ENCODE measurements around the gene ZNF143.
"Not testable (repeated sequence)": the region's sequence is repeated elsewhere in the genome, so short reads cannot be mapped to it uniquely, and the experiment has no call there.

The ZNF143 gene

DNA sequence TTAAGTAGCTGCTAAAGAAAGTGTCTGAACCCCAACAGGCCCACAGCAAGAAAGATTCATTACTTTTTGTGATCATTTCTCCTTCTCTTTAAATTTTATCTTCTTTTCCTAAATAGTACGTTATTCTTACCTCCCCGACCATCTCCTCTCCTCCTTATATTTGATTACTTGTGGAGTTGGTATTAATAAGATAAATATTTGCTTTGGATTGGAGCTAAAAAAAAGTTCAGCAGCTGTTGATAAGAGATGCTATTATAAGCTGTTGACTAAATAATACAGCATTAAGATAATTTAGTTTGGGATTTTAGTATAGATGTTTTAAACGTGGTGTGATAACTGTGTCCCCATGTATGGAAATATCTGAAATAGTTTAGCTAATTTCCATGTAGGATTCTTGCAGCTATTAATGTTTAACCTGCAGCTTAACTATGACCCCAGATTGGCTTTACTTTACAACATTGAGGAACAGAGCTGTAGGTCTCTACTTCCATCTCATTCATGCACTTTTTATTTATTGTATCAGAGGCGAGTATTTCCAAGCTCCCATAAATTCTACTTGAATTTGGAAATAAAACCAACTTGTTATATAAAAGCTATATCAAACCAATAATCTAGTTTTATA is 37.8 kb downstream of the ZNF143 start:
- no peak for DNase-seq

DNA sequence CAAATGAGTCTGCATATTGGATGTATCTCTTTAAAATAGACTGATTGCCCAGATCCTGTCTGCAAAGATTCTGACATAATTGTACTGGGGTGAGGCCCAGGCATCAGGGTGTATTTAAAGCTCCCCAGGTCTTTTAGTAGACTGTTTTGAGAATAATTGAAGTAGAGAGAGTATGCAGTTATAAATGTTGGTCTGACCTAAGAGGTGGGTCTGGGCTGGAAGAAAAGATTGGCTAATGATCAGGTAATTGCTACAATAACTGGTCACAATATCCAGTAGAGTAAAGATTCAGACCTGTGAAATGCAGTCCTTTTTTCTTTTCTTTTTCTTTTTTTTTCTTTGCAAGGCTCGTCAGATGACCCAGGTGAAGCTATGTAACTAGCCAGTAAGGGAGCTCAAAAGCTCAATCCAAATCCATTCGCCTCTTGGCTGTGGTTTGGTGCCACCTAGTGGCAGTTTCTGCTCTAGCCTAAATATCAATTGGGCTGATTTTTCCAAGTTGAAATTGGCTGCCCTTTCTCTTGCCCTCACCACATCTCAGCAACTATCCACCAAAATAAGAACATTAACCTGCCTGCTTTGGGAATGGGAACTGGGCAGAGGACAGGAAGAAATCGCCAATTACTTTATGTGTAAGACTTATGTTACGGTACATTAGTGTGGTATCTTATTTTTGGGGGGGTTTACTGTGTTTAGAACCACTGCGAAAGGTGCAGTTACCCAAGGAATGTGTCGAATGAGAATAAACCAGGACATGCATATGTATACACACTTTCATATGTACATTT is 45.9 kb downstream of the ZNF143 start:
- DNase-seq, result peak; percentile 71

DNA sequence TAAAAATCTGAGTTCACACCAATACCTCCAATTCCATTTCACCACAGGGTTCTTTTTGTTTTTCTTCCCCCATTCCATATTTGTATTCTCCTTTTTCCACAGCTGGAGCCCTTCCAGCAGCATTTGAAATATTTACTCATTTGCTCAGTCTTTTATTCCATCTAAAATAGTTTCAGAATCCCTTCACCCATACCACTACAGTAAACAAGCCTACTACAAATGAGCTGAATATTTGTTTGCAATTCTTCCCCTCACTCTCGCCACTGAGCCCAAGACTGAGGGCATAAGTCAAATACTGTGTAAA is 46.4 kb downstream of the ZNF143 start:
- no peak for DNase-seq

DNA sequence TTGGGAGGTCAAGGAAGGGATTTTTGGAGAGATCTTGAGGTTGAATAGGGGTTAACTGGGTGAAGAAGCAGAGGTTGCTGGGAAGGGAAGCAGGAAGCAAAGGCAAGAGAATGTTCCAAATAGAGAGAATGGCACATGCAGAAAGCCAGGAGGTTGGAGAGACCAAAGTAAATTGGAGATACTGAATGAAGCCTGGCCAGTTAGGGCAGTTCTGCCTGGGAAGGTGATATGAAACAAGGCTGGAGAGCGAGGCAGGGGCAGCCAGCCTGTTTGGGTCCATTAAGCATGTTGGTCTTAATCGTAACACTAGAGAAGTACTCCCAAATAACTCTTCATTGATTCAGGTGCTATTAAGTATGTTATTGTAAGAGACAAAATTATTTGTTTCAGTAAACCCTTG is 48.2 kb downstream of the ZNF143 start:
- DNase-seq, result no peak

DNA sequence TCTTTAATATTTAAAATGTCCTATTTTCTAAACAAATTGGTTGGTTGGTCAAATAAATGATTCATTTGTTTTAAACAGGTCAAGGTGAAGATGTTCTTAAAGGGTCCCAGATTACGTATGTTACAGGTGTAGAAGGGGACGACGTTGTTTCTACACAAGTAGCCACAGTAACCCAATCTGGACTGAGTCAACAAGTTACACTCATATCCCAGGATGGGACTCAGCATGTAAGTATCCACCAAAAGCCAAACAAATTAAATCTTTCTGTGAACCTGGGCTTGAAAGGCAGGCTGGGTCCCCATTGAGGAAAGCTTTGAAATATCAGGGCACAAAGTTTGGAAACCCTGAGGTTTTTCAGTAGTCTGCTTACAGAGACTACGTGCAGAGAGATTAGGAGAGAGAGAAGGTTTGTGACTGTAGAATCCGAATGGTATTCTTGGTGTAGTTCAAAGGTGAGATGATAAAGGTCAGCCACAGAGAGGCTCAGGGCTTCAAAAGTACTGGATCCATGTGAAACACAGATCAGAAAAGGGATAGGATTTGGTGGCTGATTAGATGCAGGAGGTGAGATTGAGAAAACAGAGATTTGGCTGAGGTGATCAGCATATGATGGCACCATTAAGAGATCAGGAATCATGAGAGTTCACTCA is 51.7 kb downstream of the ZNF143 start:
- no peak for DNase-seq

DNA sequence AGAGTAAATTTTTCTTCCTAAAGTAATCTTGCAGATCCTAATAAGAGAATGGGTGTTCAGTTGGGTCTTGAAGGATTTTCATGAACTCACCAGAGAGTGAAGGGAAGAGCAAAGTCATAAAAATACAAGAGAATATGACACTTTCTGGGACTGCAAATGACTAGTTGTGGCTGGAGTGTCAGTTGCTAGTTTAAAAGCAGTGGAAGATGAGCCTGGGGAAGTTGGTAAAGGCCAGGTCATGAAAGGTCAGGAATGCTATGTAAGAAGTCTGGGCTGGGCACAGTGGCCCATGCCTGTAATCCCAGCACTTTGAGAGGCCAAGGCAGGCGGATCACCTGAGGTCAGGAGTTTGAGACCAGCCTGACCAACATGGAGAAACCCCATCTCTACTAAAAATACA is 53.8 kb downstream of the ZNF143 start:
- DNase-seq, result not testable (repeated sequence)

DNA sequence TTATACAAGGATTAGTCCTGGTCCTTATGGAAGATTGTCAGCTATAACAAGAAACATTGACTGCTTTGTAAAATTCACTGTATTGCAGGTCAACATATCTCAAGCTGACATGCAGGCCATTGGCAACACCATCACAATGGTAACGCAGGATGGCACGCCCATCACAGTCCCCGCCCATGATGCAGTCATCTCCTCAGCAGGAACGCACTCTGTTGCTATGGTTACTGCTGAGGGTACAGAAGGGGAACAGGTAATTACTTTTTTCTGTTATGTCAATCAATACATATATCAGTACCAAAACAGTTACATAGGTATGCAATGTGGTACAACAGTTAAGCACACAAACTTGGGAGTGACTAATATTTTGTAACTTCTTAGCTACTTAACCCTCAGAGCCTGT is 55.3 kb downstream of the ZNF143 start:
- DNase-seq, result no peak

DNA sequence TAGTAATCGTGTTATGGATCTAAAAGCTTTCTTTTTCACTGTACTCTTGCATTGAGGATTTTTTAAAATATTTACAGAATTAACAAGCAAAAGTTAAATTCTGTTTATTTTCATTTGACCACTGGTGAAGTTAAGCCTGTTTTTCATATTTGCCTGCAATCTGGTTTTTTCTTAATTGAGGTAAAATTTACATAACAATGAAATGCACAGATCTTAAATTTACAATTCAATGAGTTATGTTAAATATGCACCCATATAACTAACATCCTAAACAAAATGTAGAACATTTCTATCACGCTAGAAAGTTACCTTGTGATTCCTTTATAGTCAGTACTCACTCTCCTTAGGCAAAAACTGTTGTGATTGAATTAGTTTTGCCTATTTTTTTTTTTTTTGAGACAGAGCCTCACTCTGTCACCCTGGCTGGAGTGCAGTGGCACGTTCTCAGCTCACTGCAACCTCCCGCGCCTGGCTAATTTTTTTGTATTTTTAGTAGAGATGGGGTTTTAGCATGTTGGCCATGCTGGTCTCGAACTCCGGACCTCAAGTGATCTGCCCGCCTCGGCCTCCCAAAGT is 58.1 kb downstream of the ZNF143 start:
- no peak for DNase-seq

DNA sequence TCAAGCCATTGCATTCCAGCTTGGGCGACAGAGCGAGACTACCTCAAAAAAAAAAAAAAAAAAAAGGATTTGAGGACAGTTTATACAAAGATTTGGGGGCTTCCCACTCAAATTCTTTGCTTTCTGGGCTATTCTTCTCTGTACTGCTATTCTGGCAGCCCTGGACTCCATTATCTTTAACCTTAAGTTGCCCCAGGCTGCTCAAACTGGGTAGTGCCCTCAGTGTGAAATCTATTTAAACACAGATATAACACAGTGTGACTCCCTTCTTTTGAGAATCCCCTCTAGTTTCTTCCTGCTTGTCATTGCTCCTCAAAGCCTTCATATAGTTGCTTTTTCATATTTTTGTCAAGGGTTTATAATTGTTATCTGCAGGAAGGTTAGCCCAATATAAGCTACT is 63.2 kb downstream of the ZNF143 start:
- no peak for DNase-seq

DNA sequence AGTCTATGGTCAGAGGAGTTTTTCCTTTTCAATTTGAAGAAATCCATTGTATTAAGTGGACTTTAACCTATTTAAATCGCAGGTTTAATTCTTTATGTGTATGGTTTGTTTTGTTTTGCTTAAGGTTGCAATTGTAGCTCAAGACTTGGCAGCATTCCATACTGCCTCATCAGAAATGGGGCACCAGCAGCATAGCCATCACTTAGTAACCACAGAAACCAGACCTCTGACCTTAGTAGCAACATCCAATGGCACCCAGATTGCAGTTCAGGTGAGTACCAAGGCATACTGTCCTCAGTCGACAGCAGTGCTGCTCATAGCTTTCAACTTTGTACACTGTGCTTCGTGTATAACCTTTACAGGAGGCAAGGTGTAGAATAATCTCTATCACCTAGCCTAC is 64.3 kb downstream of the ZNF143 start:
- DNase-seq, result no peak

DNA sequence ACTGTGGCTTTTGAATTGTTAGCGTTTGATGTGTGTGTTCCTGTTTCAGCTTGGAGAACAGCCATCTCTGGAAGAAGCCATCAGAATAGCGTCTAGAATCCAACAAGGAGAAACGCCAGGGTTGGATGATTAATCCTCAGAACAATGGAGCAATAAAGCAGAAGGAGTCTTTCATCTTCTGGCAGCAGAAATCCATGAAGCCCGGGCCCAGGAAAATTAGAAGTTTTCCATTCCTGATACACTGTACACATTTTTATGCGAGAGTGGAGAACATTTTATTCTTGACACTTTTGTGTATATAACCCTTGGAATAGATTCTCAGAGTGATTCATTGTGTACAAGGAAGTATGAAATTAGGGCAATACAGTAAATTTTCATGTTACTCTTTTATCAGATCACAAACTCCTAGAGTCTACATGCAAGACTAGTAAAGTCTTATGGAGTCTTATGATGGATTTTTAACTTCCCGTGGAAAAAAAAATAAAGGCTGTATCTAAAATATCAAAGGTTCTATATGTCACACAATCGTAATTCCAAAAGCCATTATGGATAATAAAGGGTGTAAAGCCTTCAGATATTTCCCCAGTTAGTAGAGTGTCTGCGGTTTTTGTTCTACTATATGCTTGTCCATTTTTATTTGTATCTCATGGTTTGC is 66.8 kb downstream of the ZNF143 start:
- no peak for DNase-seq

DNA sequence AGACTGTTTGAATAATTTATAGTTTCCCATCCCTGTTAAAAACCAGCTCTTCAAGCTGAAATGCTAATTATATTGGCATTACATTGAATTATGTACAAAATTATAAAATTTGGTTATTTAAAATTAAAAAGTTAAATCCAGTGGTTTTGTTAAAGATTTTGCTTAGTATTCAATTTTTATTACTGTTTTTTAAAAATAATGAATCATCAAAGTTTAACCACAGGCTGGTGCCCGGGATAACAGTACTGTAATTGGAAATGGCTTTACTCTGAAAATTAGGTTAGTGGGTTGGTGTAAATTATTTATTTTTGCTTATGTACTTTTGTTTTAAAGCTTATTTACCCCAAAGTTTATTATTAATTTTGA is 67.3 kb downstream of the ZNF143 start:
- DNase-seq, result no peak

DNA sequence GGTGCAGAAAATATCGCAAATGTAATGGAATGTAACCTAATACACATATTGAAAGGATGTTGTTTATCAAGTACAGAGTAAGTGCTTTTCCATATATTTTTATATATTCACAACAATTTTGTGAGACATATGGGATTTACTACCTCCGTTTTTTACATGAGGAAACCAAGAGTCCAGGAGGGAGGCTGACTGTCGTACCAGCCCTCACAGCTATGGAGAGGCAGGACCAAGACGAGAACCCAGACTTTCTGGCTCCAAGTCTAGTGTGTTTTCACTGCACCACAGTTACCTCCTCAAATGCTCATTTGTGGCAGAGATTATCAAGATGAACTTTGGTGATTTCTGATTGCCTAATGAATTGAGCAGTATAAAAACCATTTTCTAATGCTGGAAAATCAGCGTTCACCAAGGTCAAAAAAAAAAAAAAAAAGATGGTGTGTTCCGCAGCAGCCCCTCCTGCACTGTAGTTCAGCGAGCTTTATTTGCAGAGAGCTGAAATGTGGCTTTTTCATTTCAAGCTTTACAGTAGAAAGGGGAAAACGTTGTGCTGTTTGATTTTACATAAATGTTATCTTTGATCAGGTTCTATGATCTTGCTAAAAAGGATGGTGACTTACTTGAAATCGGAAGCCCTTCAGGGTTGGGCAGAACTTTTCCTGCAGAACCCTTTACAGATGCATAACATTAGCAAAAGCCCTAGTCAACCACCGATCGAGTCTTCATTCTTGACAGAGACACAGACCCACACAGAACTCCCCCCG is 67.9 kb downstream of the ZNF143 start:
- DNase-seq, result no peak

DNA sequence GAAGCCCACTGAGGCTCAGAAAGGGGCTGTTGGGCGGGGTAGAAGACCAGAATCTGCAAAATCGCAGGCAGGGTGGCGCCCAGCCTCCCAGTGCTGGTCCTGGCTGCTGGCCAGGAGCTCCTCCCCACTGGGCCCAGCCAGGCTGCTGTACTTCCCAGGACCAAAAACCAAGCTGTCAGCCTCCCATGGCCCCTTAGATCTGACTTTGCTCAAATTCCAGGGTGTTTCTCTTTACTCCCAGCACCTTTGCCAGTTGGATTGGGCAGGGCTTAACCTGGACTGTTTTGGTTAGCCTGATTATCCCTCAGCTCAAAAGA is 68.5 kb downstream of the ZNF143 start:
- no peak for DNase-seq

DNA sequence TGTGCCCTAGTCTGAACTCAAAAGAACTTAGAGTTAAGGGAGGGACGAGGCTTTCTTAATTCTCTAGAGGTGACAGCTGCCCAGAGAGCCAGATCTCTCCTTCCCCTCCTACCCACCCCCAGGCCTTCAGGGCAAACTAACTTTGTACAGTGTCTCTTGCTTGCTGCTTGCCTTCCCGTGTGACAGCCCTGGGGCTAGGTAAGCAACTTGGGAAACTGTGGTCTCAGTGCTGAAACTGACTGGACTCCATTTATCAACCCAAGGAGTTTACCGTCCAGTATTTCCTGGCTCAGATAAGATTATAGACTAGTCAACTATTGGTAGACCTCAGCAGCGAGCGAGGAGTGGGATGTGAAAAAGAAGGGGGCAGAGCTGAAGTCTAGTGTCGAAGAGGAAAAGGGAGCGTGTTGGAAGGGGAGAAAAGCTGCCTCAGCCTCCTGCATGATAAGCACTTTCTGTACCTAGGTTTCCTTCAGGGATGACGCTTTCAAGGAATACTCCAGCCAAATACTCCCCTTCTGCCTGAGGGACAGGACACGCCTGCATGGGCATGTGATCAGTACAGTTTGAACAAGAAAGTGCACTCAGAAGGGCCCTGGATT is 69.3 kb downstream of the ZNF143 start:
- no peak for DNase-seq

DNA sequence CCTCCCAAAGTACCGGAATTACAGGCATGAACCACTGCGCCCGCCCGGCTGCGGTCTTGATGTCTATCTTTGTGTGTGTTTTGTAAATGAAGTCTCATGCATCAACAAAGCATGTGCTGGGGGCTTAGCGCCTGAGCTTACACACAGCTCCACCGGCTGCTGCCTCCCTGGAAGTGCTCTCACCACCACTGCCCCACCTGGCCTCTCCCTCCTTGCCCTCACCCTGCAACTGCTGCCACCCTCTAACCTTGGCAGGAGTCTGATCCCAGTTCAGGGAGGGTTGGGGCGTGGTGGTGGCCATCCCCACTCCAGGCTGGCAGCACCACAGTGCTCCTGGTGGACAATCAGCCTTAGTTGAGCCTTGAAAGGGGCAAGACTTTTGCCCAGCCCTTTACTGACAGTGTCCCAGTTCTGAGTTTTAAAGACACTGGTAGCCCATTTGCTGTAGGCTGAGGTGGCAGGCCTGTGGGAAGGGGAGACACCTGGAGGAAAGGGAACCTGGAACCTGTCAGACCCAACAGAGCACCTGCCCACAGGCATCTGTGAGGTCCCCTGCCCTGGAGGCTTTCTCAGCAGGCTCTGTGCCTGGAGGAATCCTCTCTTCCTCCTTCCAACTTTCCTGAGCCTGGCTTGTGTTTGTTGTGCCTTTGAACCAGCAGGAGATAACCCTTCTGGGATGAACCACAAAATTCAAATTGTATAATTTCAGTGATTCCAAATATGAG is 70.3 kb downstream of the ZNF143 start:
- DNase-seq, result no peak

DNA sequence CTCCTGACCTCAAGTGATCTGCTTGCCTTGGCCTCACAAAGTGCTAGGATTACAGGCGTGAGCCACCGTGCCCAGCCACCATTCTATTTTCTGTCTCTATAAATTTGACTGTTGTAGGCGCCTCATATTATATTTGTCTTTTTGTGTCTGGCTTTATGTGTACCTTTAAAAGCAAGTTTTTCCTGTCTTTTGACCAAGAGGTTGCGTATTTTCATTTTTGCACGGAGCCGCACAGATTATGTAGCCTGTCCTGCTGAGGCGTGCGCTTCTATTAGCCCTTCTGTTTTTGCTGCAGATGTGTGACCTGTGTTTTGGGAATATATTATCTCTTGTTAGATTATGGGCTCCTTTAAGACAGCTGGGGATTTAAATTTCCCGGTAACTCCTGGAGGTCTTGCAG is 72.2 kb downstream of the ZNF143 start:
- no peak for DNase-seq

DNA sequence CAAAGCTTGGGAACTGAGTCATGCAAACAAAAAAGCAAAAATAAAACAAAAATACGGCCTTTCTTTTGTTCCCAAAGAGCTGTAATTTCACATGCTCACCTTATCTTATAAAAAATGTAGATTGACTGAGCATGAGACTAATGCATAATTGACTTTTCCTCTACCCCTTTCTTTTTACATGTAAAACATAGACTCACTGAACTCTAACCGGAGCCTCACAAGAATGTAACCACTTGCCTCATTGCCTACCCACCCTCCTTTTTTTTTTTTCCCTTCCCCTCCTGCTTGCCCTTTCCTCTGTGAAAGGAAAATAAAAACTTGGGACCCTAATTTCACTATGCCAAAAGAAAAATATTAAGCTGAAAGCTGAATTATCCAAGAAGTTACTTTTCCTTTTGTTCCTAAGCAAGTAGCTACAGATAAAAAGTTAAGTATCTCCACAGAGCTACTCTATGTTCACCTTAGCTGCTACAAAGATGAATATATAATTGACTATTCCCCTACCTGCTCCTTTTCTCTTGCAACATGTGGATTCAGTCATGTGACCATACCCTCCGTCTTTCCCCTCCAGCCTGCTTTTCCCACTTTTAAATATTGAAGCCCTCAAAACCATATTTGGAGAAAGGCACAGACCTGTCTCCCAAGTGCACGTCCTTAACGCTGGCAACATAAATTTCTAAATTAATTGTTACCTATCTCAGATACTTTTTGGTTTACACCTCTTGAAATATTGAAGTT is 73.1 kb downstream of the ZNF143 start:
- DNase-seq, result no peak

DNA sequence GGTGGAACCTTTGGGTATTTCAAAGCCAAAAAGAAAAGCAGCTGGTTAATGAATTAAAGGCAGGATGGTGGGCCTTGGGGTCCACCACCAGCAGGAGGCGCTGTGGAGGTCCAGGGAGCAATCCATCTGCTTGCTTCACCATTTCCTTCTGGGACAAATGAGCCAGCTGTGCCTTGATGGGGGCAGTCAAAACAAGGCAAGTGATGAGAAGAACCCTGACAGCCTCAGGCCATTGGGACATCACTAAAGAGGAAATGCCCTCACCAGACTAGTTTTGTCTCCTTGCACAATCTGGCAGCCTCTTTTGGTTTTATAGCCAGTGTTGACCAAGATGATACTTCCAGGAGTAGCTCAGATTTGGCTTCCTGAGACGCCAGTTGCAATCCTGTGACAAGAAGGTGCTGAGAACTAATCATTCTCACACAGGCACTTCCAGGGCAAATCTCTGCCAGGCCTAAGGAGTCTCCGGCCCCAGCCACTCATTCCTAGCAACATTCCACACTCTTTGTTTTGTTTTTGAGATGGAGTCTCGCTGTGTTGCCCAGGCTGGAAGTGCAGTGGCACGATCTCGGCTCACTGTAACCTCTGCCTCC is 74.5 kb downstream of the ZNF143 start:
- DNase-seq, result peak; percentile 86

DNA sequence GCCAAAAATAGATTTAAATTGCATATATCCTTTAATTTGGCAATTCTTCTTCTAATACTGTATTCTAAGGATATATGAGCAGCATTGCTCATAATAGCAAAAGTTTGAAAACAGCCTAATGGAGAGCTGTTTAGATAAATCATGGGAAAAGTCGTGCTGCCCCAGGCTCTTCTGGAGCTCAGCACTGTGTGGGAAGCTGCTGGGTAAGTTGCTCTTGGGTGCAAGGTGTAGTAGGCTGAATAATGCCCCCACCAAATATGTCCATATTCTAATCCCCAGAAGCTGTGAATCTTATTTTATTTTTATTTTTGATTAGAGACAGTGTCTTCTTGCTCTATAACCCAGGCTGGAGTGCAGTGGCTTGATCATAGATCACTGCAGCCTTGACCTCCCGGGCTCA is 77.7 kb downstream of the ZNF143 start:
- no peak for DNase-seq

DNA sequence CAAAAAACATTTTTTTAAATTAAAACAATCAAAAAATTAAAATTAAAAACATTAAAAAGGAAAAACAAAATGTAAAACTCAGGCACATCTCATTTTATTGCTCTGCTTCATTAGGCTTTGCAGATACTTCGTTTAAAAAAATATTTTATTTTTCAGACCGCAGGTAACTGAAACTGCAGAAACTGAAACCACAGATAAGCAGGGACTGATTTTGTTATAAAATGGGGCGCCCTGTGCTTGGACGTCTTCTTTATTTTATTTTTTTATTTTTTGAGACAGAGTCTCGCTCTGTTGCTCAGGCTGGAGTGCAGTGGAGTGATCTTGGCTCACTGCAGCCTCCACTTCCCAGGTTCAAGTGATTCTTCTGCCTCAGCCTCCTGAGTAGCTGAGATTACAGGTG is 88.4 kb downstream of the ZNF143 start:
- not testable (repeated sequence) for DNase-seq

Measured in stimulated activated CD4-positive, alpha-beta T cell treated with anti-CD3 and anti-CD28 coated beads, Interleukin-4, amount 100 ng/mL, for 1 hour (primary cell).